Stimulated activated CD4-positive, alpha-beta T cell treated with anti-CD3 and anti-CD28 coated beads, Interleukin-12 subunit alpha, Interleukin-12 subunit beta, amount 100 ng/mL, for 24 hours (primary cell): ENCODE data around the gene ARHGAP45.

Experiments used
- DNase-seq, 2 experiments: peaks; one replicate each; pipeline ENCODE4 v3.0.0-alpha.2; 2020; ENCODE audit warnings: low read depth in 2 of 2

Gene ARHGAP45

DNA sequence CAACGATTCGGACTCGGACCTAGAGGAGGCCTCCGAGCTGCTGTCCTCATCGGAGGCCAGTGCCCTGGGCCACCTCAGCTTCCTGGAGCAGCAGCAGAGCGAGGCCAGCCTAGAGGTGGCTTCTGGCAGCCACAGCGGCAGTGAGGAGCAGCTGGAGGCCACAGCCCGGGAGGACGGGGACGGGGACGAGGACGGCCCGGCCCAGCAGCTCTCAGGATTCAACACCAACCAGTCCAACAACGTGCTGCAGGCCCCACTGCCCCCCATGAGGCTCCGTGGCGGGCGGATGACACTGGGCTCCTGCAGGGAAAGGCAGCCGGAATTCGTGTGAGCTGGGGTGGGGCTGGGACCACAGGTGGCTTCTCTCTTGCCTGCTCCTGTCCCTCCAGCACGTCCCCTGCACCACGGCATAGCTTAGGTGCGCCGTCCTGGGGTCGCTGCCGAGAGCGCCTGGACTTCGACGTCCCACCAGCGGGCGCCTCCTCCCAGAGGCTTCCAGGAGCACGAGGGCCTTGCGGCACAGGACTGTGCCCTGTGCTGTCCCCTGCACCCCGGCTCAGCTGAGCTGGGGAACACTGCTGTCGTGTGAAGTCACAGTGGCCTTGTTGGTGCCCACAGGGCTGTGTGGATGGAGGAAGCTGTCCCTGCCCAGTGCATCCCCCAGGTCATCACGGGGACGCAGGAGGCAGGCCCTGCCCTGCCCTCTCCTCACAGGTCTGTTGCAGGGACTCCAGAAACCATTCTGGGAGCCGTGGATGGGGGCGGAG is 18.9 kb downstream of the ARHGAP45 start:
- no peak for DNase-seq

GRCh38 chr19:1086613-1087012 is 19.6 kb downstream of the ARHGAP45 start:
- no peak for DNase-seq

GRCh38 chr19:1087813-1088415 is 20.9 kb downstream of the ARHGAP45 start:
- DNase-seq = no peak

DNA sequence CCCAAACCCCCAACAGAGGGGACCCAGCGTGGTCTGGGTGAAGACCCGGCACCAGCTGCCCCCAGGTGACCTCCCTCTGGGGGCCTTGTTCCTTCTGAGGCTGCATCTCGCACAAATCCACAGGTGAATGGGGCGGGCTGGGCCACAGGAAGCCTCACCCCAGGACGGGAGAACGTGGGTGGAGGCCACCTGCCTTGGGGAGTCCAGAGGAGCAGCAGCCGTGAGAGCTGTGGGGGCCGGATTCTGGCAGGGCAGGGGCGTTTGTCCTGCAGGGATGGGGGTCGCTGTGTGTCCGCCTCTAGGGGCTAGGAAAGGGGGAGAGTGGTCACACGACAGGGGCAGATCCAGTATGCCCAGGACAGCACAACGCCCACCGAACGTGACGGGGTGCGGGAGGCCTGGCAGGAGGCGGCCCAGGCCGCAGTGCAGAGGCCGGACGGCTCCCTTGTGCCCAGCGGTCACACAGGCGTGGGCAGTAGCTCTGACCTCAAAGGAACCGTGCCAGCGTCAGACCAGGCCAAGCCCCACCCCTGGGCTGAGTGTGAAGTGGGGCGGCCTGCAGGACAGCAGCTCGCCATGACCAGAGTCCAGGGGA is 21.5 kb downstream of the ARHGAP45 start:
- DNase-seq = no peak

DNA sequence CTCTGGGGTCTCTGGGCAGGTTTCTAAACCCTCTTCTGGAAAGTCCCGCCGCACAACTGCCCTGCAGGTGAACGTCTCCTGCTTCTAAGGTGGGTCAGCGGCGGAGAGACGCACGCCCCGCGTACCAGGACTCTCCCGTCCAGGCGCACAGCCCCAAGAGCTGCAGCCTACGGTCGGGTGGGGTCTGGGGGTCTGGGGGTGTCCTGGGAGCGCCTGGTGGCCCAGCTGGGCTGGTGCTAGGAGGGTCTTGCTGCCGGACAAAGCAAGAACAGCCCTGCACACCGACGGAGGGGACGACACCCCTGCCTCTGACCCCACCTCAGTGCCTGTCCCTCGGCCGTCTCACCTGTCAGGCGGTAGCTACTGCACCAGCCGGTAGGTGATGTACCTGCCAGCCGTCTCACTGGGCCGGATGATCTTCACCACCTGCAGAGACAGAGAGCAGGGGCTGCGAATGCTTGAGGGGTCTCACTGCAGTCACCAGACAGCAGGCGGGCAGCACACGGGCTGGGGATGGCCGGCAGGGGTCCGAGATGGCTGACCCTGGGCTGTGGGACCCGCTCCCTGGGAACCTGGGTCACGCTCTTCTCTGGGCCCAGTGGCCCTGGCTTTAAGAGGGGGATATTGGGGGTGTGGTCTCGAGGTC is 22.3 kb downstream of the ARHGAP45 start:
- no peak for DNase-seq

GRCh38 chr19:1089891-1090290 is 22.9 kb downstream of the ARHGAP45 start:
- DNase-seq = no peak

GRCh38 chr19:1090731-1091543 is 24.0 kb downstream of the ARHGAP45 start:
- DNase-seq = no peak

DNA sequence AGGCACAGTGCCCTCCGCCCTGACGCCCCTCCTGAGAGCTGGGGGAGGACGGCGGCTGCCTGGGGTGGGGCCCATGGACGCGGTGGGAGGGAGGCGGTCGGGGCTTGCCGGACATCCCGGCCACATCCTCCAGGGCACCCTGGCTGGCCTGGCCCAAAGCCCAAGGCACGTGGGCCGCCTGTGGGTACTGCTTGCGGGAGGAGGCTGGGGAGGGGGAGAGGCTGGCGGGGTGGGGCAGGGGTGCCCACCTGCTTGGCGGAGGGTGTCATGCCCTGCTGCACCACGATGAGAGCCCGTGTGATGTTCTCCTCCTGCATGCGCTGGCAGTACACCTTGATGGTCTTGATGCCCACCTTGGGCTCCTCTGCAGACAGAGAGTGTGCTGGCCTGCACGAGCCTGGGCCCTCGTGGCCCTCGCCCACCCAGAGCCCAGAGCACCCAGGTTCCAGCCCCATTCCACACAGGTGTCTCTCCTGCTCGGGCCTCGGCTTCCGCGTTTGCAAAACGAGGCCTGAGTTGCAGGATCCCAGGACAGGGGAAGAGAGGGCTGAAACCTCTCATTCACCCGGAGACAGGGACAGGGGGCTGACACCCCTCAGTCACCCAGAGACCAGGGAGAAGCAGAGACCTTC is 24.7 kb downstream of the ARHGAP45 start:
- DNase-seq = no peak

DNA sequence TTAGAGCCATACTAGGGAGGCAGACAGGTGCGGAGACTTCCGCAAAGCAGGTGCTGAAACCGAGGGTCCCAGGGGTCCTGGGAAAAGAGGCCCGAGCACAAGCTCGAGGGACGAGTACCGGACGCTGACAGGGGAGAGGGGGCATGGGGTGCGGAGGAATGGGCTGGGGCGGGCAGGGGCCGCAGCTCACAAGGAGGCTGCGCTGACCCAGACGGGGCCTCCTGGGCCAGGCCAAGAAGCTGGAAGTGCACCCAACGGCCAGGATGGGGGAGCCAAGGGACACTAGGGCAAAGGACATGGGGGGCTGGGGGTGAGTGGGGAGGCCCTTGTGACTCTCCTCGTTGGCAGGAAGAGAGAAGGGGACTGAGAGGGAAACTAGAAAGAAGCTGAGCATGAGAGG is 26.4 kb downstream of the ARHGAP45 start:
- no peak for DNase-seq

DNA sequence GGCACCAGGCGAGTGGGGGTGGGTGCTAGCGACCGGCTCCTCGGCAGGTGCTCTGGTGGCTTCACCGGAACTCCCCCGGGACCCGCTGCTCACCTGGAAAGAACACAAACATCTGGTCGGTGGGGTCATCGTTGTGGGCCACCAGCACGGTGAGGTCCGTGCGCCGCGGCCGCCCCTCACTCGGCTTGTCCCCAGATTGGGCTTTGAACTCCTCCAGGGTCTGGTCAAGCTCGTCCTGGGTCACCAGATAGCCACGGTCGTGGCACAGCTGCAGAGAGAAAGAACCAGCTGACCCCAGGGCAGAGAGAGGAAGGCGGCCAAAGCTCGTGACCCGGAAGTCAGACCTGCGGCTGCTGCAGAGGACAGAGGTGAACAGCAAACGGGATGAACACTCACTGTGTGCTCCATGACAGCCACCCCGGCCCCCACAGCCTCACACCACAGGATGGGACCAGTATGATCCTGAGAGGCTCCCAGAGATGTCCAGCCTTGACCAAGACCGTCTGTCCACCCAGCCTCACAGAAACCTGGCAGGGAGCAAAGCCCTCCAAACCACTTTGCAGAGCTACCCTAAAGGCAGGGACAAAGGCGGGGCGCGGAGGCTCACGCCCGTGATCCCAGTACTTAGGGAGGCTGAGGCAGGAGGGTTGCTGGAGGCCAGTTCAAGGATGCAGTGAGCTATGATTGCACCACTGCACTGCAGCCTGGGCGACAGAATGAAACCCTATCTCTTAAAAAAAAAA is 27.0 kb downstream of the ARHGAP45 start:
- DNase-seq = no peak

DNA sequence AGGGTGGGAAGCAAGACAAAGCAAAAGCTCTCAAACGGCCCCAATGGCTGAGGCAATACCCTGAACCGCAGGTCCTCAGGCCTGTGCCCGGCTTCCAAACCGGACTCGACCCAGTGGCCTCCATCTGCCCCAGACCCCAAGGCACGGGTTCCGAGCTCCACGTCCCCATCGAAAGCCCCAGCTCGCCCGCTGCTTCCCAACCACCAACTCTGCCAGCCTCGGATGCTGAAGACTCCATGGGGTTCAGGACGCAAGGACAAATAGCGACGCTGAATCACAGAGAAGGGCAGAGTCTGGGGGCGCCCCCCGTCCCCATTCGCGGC is 27.6 kb downstream of the ARHGAP45 start:
- DNase-seq = no peak

DNA sequence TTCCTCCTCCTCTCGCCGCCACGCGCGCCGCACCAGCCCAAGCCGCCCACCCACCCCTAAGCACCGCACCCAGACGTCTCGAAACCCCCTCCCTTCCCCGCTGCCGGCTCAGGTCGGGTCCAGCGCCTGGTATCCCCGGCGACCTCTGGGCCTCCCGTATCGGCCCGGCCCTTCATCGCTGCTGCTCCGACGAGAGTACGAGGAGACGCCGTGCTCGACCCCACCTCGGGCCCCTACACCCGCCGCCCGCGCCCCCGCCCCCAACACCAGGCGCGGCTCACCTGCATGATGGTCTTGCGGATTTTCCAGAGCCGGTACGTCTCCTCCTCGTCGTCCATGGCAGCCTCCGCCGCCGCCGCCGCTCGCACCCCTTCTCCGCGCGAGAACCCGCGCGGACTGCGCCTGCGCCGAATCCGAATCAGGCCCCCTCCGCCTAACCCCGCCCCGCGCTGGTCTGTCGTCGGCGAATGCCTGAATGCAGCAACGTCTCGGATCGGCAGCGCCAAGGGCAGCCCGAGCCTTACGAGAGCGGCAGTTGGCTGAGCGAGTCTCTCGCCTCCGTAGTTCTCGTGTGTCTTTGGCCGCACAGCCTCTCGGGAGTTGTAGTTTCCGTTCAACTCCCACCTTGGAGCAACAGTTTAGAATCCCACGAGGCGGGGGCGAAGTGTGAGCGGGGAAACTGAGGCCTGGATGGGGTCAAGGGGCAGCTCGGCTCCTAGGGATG is 28.2 kb downstream of the ARHGAP45 start, which contains the start of gene POLR2E:
TSS of gene POLR2E (minus strand) at position 398 of the 724 bp plus-strand sequence. CDS start at position 338, 60 bp downstream.
- DNase-seq = peak; percentile 94 to 95

- no peak for DNase-seq
Observed at GRCh38 chr19:1097810-1098176, 30.8 kb downstream of the ARHGAP45 start.

GRCh38 chr19:1098177-1099051 is 31.4 kb downstream of the ARHGAP45 start:
- DNase-seq = no peak

DNA sequence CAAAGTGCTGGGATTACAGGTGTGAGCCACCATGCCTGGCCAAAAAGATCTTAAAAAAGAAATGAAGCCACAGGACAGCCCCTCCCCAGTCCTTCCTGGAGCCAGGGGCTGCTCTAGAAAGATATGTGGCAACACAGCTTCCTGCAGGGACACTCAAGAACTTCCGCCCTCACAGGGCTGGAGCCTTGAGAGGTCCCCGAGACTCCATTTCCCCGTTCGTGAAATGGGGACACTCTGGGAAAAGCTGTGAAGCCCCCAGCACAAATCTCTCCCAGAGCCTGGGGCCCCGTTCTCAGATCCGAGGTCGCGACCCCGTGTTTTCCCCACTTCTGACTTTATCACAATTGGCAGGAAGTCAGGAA is 34.4 kb downstream of the ARHGAP45 start:
- no peak for DNase-seq

DNA sequence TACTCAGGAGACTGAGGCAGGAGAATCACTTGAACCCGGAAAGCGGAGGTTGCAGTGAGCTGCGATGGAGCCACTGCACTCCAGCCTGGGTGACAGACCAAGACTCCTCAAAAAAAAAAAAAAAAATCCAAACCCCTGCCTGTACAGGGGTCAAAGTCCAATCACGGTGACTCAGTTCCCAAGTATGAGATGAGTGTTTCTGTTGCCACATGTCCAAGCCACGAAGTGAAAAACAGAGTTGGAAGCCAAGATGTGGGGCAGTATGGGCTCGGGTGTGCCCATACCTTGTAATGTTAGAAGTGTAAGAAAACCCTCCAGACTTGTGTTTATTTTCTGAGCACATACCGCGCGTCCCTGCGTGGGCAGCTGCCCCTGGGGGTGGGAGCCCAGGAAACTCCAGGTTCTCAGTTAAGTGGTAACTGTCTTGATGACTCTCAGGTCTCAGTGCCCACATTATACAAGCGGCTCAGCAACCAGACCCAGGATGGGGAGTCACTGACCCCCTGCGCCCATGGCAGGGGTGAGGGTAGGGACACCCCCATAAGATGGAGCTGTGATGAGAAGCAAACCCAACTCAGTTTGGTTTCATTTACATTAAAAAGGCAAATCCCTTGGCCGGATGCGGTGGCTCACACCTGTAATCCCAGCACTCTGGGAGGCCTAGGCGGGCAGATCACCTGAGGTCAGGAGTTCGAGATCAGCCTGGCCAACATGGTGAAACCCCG is 35.6 kb downstream of the ARHGAP45 start:
- peak in 1 of 2 experiments; percentile 50 for DNase-seq

DNA sequence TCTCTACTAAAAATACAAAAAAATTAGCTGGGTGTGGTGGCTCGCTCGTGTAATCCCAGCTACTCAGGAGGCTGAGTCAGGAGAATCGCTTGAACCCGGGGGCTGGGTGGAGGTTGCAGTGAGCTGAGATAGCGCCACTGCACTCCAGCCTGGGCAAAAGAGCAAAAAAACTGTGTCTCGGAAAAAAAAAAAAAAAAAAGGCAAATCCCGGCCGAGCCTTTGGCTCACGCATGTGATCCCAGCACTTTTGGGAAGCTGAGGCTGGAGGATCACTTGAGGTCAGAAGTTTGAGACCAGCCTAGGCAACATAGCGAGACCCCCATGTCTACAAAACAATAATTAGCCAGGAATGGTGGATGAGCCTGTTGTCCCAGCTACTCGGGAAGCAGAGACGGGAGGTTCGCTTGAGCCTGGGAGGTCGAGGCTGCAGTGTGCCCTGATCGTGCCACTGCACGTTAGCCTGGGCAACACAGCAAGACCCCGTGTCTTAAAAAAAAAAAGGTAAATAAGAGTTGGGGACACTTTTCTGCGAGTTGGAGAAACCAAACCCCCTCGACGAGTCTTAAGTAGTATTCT is 36.3 kb downstream of the ARHGAP45 start:
- no peak for DNase-seq

GRCh38 chr19:1103708-1104310 is 36.8 kb downstream of the ARHGAP45 start, which contains the start of gene GPX4:
Gene GPX4 (plus strand): TSS chr19:1103994. CDS start chr19:1104044, 50 bp downstream.
- peak; percentile 96 to 98 for DNase-seq
